Measurements from ENCODE around the gene RFX7.

Gene RFX7

DNA sequence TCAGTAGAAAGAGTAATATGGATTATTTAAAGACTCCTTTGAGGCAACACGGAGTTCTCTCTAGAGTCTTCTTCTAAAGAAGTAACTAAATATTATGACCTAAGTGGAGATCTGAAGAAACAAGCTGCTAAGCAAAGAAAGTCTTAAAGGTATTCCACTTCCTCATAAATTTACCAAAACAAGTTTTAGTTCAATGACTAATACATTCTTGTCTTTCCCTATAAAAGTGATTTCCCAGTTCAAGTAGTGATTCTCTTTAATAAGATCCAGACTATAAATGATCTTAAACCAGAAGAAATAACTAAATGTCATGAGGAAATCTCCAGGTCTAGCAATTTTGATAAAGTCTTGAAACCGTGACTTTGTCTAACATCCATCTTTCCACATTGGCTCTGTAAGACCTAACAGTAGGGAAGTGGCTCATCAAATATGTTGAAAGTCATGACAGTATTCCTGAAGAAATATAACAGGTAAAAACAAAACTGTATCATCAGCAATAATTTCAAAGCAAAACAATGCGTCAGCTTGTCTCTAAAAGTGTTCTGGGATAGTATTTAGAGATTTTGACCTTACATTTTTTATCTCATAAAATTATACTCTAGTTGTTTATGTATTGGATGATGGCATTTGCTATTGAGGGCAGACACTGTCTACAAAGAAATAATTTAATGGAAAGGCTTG lies 198.5 kb downstream of the RFX7 start:
- no peak for DNase-seq (ENCODE audit: low read depth in 2 of 2)

DNA sequence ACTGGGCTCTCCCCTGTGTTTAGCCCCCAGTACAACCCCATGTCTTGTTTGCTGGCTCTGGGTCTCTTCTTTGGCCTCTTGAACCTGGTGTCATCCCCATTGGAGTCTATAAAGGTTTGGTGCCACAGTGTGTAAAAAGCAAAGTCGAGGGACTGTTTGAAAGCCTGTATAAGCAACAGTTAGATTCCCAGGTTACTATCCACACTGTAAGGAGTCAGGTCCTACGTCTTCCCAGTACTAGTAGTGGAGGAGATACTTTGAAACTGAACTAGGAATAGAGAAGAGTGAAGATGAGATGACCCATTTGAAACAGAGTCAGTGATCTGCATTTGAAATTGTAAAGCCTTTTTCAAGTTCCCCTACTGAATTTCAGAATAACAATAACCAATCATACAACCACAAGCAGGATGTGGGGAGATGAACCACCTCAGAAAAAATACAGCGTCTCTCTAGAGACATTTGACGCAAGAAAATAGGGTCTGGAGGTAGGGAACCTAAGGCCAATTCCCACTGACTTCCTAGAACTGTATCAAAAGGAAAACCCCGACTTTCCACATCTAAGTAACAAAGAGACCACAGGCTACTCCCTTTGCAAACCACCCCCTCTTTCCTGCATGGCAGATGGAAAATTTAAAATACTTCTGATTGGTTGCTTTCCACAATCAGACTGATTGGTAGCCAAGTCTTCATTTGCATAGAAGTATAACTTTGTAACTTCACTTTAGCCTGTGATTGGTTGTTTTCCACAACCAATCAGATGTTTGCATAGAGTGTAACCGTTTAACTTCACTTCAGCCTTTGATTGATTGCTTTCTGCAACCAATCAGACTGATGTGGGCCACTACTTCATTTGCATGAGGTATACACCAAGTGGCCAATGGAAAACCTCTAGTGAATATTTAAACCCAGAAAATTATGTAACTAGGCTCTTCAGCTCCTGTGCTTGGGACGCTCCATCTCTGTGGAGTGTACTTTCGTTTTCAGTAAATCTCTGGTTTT lies 200.4 kb downstream of the RFX7 start:
- DNase-seq (ENCODE audit: low read depth in 2 of 2): no peak

GRCh38 chr15:56042498-56042897 lies 201.2 kb downstream of the RFX7 start:
- no peak for DNase-seq (ENCODE audit: low read depth in 2 of 2)

GRCh38 chr15:56042031-56042430 lies 201.6 kb downstream of the RFX7 start:
- DNase-seq (ENCODE audit: low read depth in 2 of 2): no peak

GRCh38 chr15:56040081-56041035 lies 203.3 kb downstream of the RFX7 start:
- DNase-seq (ENCODE audit: low read depth in 2 of 2): no peak

DNA sequence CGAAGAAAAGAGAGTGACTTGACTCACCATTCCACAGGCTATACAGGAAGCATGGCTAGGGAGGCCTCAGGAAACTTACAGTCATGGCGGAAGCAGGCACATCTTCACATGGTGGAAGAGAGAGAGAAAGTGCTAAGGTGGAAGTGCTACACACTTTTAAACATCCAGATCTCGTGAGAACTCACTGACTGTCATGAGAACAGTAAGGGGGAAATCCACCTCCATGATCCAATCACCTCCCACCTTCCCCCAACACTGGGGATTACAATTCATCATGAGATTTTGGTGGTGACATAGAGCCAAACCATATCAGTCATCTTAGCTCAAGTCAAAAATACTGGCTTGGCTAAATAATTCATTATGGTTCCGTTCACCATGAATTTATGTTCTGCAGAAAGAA lies 205.0 kb downstream of the RFX7 start:
- DNase-seq (ENCODE audit: low read depth in 2 of 2): no peak

DNA sequence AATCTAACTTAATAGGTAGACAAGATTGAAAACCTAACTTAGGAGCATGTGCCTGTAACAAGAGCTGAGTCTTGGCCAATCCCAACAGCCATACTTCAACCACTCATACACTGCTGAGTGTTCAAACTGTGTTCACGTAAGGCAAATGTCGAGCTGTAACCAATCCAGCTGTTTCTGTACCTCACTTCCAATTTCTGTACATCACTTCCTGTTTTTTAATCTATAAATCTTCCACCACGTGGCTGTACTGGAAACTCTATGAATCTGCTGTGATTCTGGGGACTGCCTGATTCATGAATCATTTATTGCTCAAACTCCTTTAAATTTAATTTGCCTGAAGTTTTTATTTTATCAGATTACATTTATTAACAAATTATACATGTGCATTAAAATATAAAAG lies 205.7 kb downstream of the RFX7 start:
- no peak for DNase-seq (ENCODE audit: low read depth in 2 of 2)

Data from stimulated activated CD8-positive, alpha-beta memory T cell treated with anti-CD3 and anti-CD28 coated beads, Interleukin-2, amount 100 ng/mL, for 1 hour (primary cell).